HG02884 (cell line): ENCODE measurements around the gene TESPA1.
"Not testable (repeated sequence)": the region's sequence is repeated elsewhere in the genome, so short reads cannot be mapped to it uniquely, and the experiment has no call there.

Source experiments
- ATAC-seq: cut with Tn5 transposase; IDR thresholded peaks from one replicate; pipeline ENCODE4 v1.9.1; 2021; ENCODE audit warnings: mild to moderate bottlenecking, moderate library complexity; ENCODE audit not compliant: unreplicated experiment

The TESPA1 gene

GRCh38 chr12:54986773-54987172, 2.2 kb upstream of the TESPA1 start:
- not testable (repeated sequence) for ATAC-seq

GRCh38 chr12:54983536-54984101, 943 bp downstream of the TESPA1 start:
- no peak for ATAC-seq

- ATAC-seq = peak; percentile 45
Measured at GRCh38 chr12:54981796-54982195, 2.8 kb downstream of the TESPA1 start.

- no peak for ATAC-seq
Measured at GRCh38 chr12:54980341-54980740, 4.2 kb downstream of the TESPA1 start.

- ATAC-seq = no peak
Measured at GRCh38 chr12:54977857-54978256, 6.7 kb downstream of the TESPA1 start.

- no peak for ATAC-seq
Measured at GRCh38 chr12:54977155-54977554, 7.4 kb downstream of the TESPA1 start.

- no peak for ATAC-seq
Measured at GRCh38 chr12:54975875-54976274, 8.7 kb downstream of the TESPA1 start.

GRCh38 chr12:54975272-54975671, 9.3 kb downstream of the TESPA1 start:
- no peak for ATAC-seq

GRCh38 chr12:54974279-54974678, 10.3 kb downstream of the TESPA1 start:
- no peak for ATAC-seq

GRCh38 chr12:54973556-54973955, 11.0 kb downstream of the TESPA1 start:
- no peak for ATAC-seq

GRCh38 chr12:54970741-54971140, 13.8 kb downstream of the TESPA1 start:
- ATAC-seq = no peak

- ATAC-seq = no peak
Measured at GRCh38 chr12:54968181-54968730, 16.3 kb downstream of the TESPA1 start.

- ATAC-seq = no peak
Measured at GRCh38 chr12:54967461-54967860, 17.1 kb downstream of the TESPA1 start.

- no peak for ATAC-seq
Measured at GRCh38 chr12:54961190-54961589, 23.4 kb downstream of the TESPA1 start.

- peak; percentile 85 for ATAC-seq
Measured at GRCh38 chr12:54959291-54960018, 25.1 kb downstream of the TESPA1 start.

- ATAC-seq = no peak
Measured at GRCh38 chr12:54958048-54958658, 26.4 kb downstream of the TESPA1 start.

GRCh38 chr12:54956818-54957641, 27.5 kb downstream of the TESPA1 start:
- no peak for ATAC-seq

- no peak for ATAC-seq
Measured at GRCh38 chr12:54956322-54956721, 28.2 kb downstream of the TESPA1 start.

GRCh38 chr12:54954801-54955200, 29.8 kb downstream of the TESPA1 start:
- ATAC-seq = no peak

GRCh38 chr12:54954228-54954627, 30.3 kb downstream of the TESPA1 start:
- ATAC-seq = no peak

GRCh38 chr12:54950071-54950727, 34.4 kb downstream of the TESPA1 start:
- ATAC-seq = no peak
